GM13977 (cell line): ENCODE results near the gene SBK3.

Experiments
- DNase-seq: peaks from one replicate; pipeline ENCODE4 v3.0.0; 2012; ENCODE audit warnings: low spot score
- CTCF ChIP-seq: IDR thresholded peaks from 2 replicates; pipeline ENCODE4 v1.5.1; 2012; ENCODE audit warnings: mild to moderate bottlenecking, control low read depth; ENCODE audit not compliant: insufficient read depth; ENCODE audit errors: extremely low read depth, missing control alignments
- in situ Hi-C: fragments of 300-500 bp; cut with MboI; formaldehyde crosslinking; loops from one replicate; pipeline ENCODE4 v1.12.0; 2022; ENCODE audit warnings: low sequenced_read_pairs, low pct_unique_long_range_greater_than_20kb, mixed read lengths, inconsistent platforms; ENCODE audit not compliant: unreplicated experiment

Gene SBK3

GRCh38 chr19:55581145-55581822 is 35.9 kb upstream of the SBK3 start:
- in situ Hi-C loops: no loop called here
- no peak for DNase-seq
- TF ChIP-seq CTCF: no peak

GRCh38 chr19:55580628-55581144 is 35.3 kb upstream of the SBK3 start, which contains the start of gene ZNF579:
ZNF579 (minus strand) TSS chr19:55580848; CDS start chr19:55579639, 1,209 bp downstream.
- in situ Hi-C loops: no loop called here
- DNase-seq: peak; percentile 87
- TF ChIP-seq CTCF: no peak

- in situ Hi-C loops: no loop called here
- TF ChIP-seq CTCF: no peak
- peak; percentile 70 for DNase-seq
Observed at GRCh38 chr19:55579766-55580621, 34.7 kb upstream of the SBK3 start.

GRCh38 chr19:55578761-55579747 is 33.7 kb upstream of the SBK3 start:
- in situ Hi-C loops: no loop called here
- TF ChIP-seq CTCF: no peak
- DNase-seq: no peak

- TF ChIP-seq CTCF: no peak
- in situ Hi-C loops: no loop called here
- no peak for DNase-seq
Observed at GRCh38 chr19:55578031-55578760, 32.9 kb upstream of the SBK3 start.
